Prostate gland (tissue), 2 donors: ENCODE measurements around the gene TMEM266.

Source experiments
- CTCF ChIP-seq, 4 experiments: fragments of 200-600 bp in 2 of 4; fragments of 450-650 bp in 2 of 4; sonication (generic) in 2 of 4; IDR thresholded peaks; 1 replicate in 3 of 4; 2 replicates in 1 of 4; pipeline ENCODE4 v1.5.1; 2016 to 2019; ENCODE audit warnings: antibody characterized with exemption in 4 of 4, mild to moderate bottlenecking in 2 of 4, moderate library complexity in 2 of 4
- POLR2A ChIP-seq: fragments of 450-650 bp; IDR thresholded peaks from one replicate; pipeline ENCODE4 v1.6.1; 2016; ENCODE audit warnings: antibody characterized with exemption, mild to moderate bottlenecking

GRCh38 chr15:76078285-76078877, 18.6 kb downstream of the TMEM266 start:
- TF ChIP-seq CTCF (IDR thresholded peaks at IDR 0.05) (no peak), POLR2A (no peak)
